IMR-90 (cell line): ENCODE results near the gene H3-3A. TPM values are rescaled to one million over a fixed set of nuclear protein-coding genes. Genes with fewer than 3 reads are reported as not detected.
A peak's percentile ranks its signal among the peaks of the same experiment; 100 is the strongest.

Experiments
- ATAC-seq: fragments of 200-7000 bp; cut with Tn5 transposase; 2 replicates; pipeline ENCODE4 v1.9.1; 2020; ENCODE audit warnings: low read depth, mild to moderate bottlenecking, moderate library complexity
- BruUV-seq: library from RNA; stranded (reverse); fragments of 400-500 nt; replicated peaks from 2 replicates; lab custom pipeline; 2021; lab: Mats Ljungman, UMichigan
- CTCF ChIA-PET: fragments of 300-600 bp; formaldehyde crosslinking; extraction: SDS; loops from one replicate; lab custom pipeline; 2021; ENCODE audit warnings: antibody characterized with exemption; lab: Yijun Ruan, JAX
- POLR2A ChIA-PET: fragments of 300-600 bp; sonication (Branson Sonifier 250); formaldehyde crosslinking; loops from one replicate; lab custom pipeline; 2022; ENCODE audit warnings: antibody characterized with exemption; ENCODE audit not compliant: unreplicated experiment; lab: Charles Lee
- DNase-seq: peaks from one replicate; pipeline ENCODE4 v3.0.0; 2013
- H2AFZ ChIP-seq: replicated peaks from 2 replicates; pipeline ENCODE3; 2013; ENCODE audit warnings: low read length, mild to moderate bottlenecking; ENCODE audit not compliant: poor library complexity
- H2AK5ac ChIP-seq: 2 replicates; pipeline ENCODE4 v1.6.1; 2013; ENCODE audit warnings: low read depth, low read length, inconsistent platforms
- H2AK9ac ChIP-seq: replicated peaks from 2 replicates; pipeline ENCODE3; 2013; ENCODE audit warnings: mild to moderate bottlenecking, low read depth, low read length, moderate library complexity; ENCODE audit not compliant: poor library complexity
- H2BK120ac ChIP-seq: 2 replicates; pipeline ENCODE4 v1.6.1; 2013; ENCODE audit warnings: low read depth, low read length, inconsistent platforms
- H2BK15ac ChIP-seq: 3 replicates; pipeline ENCODE4 v1.6.1; 2013; ENCODE audit warnings: low read depth, low read length, inconsistent platforms
- H2BK20ac ChIP-seq: 2 replicates; pipeline ENCODE4 v1.6.1; 2013; ENCODE audit warnings: low read depth, mild to moderate bottlenecking, inconsistent platforms, low read length, moderate library complexity
- H2BK5ac ChIP-seq: 2 replicates; pipeline ENCODE4 v1.6.1; 2013; ENCODE audit warnings: mild to moderate bottlenecking, low read depth, low read length, inconsistent platforms; ENCODE audit not compliant: poor library complexity, severe bottlenecking
- H3K14ac ChIP-seq: replicated peaks from 2 replicates; pipeline ENCODE4 v1.6.1; 2013; ENCODE audit warnings: low read depth, low read length, inconsistent platforms
- H3K18ac ChIP-seq: 2 replicates; pipeline ENCODE4 v1.6.1; 2013; ENCODE audit warnings: low read depth, low read length, control low read depth
- H3K23ac ChIP-seq: 2 replicates; pipeline ENCODE4 v1.6.1; 2013; ENCODE audit warnings: low read depth, low read length, inconsistent platforms
- H3K27ac ChIP-seq: 2 replicates; pipeline ENCODE4 v1.5.1; 2013; ENCODE audit warnings: mild to moderate bottlenecking, control low read depth, low read length; ENCODE audit not compliant: insufficient read depth
- H3K27me3 ChIP-seq: 2 replicates; pipeline ENCODE4 v1.6.1; 2013; ENCODE audit warnings: low read length; ENCODE audit not compliant: control insufficient read depth, insufficient read depth
- H3K36me3 ChIP-seq: 2 replicates; pipeline ENCODE4 v1.6.1; 2013; ENCODE audit warnings: low read length, mixed read lengths; ENCODE audit not compliant: control insufficient read depth, insufficient read depth
- H3K4ac ChIP-seq: 2 replicates; pipeline ENCODE4 v1.6.1; 2013; ENCODE audit warnings: low read depth, low read length, inconsistent platforms
- H3K4me1 ChIP-seq: 2 replicates; pipeline ENCODE4 v1.6.1; 2013; ENCODE audit warnings: low read length, mixed read lengths; ENCODE audit not compliant: control insufficient read depth, insufficient read depth
- H3K4me2 ChIP-seq: 2 replicates; pipeline ENCODE4 v1.6.1; 2013; ENCODE audit warnings: low read depth, mild to moderate bottlenecking, control low read depth, low read length, moderate library complexity
- H3K4me3 ChIP-seq: 2 replicates; pipeline ENCODE4 v1.5.1; 2013; ENCODE audit warnings: low read depth, mild to moderate bottlenecking, control low read depth, low read length, moderate library complexity; ENCODE audit not compliant: insufficient read depth
- H3K56ac ChIP-seq: 2 replicates; pipeline ENCODE4 v1.6.1; 2013; ENCODE audit warnings: low read length, inconsistent platforms; ENCODE audit not compliant: insufficient read depth; ENCODE audit errors: extremely low read depth
- H3K79me1 ChIP-seq, 2 experiments: 2 replicates each; pipeline ENCODE4 v1.6.1; 2013; ENCODE audit warnings: low read length in 2 of 2, inconsistent platforms in 1 of 2, low read depth in 1 of 2
- H3K9ac ChIP-seq: 2 replicates; pipeline ENCODE4 v1.6.1; 2013; ENCODE audit warnings: low read depth, low read length, control low read depth
- H3K9me1 ChIP-seq: 2 replicates; pipeline ENCODE4 v1.6.1; 2013; ENCODE audit warnings: low read length, inconsistent platforms; ENCODE audit not compliant: insufficient read depth
- H3K9me3 ChIP-seq: 2 replicates; pipeline ENCODE4 v1.6.1; 2013; ENCODE audit warnings: low read length; ENCODE audit not compliant: control insufficient read depth, insufficient read depth
- H4K20me1 ChIP-seq: 2 replicates; pipeline ENCODE4 v1.6.1; 2013; ENCODE audit warnings: low read length, inconsistent platforms; ENCODE audit not compliant: insufficient read depth
- H4K5ac ChIP-seq: 2 replicates; pipeline ENCODE4 v1.6.1; 2013; ENCODE audit warnings: mild to moderate bottlenecking, low read depth, low read length, control low read depth
- H4K8ac ChIP-seq, 2 experiments: 2 replicates each; pipeline ENCODE4 v1.6.1; 2013; ENCODE audit warnings: low read depth in 2 of 2, low read length in 2 of 2, control low read depth in 1 of 2, inconsistent platforms in 1 of 2
- H4K91ac ChIP-seq: 2 replicates; pipeline ENCODE4 v1.6.1; 2013; ENCODE audit warnings: low read depth, low read length, inconsistent platforms; ENCODE audit not compliant: insufficient read depth
- BHLHE40 ChIP-seq: fragments of 150-350 bp; IDR thresholded peaks from 2 replicates; pipeline ENCODE4 v1.6.1; 2016; ENCODE audit warnings: mild to moderate bottlenecking, low read depth, low read length
- CTCF ChIP-seq: conservative IDR thresholded peaks from 2 replicates; pipeline ENCODE4 v1.5.1; 2012; ENCODE audit warnings: mild to moderate bottlenecking, low read depth, low read length, improper control_type of control experiment
- MAZ ChIP-seq: IDR thresholded peaks from 2 replicates; pipeline ENCODE4 v1.6.1; 2012; ENCODE audit warnings: low read depth, mild to moderate bottlenecking, low read length, improper control_type of control experiment, moderate library complexity, borderline replicate concordance
- MXI1 ChIP-seq: IDR thresholded peaks from 2 replicates; pipeline ENCODE4 v1.6.1; 2012; ENCODE audit warnings: low read depth, mild to moderate bottlenecking, low read length, moderate library complexity, borderline replicate concordance
- NFE2L2 ChIP-seq: fragments of 150-350 bp; IDR thresholded peaks from 2 replicates; pipeline ENCODE4 v1.6.1; 2016; ENCODE audit warnings: low read depth, mild to moderate bottlenecking, low read length
- RAD21 ChIP-seq: IDR thresholded peaks from 2 replicates; pipeline ENCODE4 v1.6.1; 2012; ENCODE audit warnings: low read length, improper control_type of control experiment
- RCOR1 ChIP-seq: IDR thresholded peaks from 2 replicates; pipeline ENCODE4 v1.6.1; 2012; ENCODE audit warnings: mild to moderate bottlenecking, low read length, improper control_type of control experiment; ENCODE audit not compliant: insufficient replicate concordance
- USF2 ChIP-seq: fragments of 150-350 bp; IDR thresholded peaks from 2 replicates; pipeline ENCODE4 v1.6.1; 2017; ENCODE audit warnings: mild to moderate bottlenecking, antibody characterized with exemption, low read length, low read depth
- WGBS, 2 experiments: methylation state at CpG; one replicate each; pipeline versions ENCODE4 v1.1.5 to v1.1.7; 2013; ENCODE audit warnings: missing lambda C conversion rate in 2 of 2; ENCODE audit not compliant: insufficient read length in 1 of 2; ENCODE audit errors: extremely low coverage in 2 of 2; 5-methylcytosine and 5-hydroxymethylcytosine counted together
- dilution Hi-C: fragments of 300-500 bp; cut with HindIII; formaldehyde crosslinking; loops from one replicate; pipeline ENCODE4 v1.14.3; 2018; ENCODE audit warnings: low sequenced_read_pairs; ENCODE audit not compliant: unreplicated experiment
- in situ Hi-C: fragments of 300-500 bp; cut with MboI; formaldehyde crosslinking; loops from 3 replicates; pipeline ENCODE4 v1.14.3; 2019; ENCODE audit warnings: low sequenced_read_pairs, inconsistent platforms, mixed read lengths
- intact Hi-C: fragments of 100-400 bp; cut with micrococcal nuclease; formaldehyde crosslinking; loops from 2 replicates; pipeline ENCODE4 v1.10.0; 2022
- polyA plus RNA-seq, 3 experiments: library from polyadenylated mRNA; depleted of rRNA; stranded (reverse); fragments of >200 nt; gene quantifications; 2 replicates each; pipeline ENCODE4 v1.2.3, GENCODE V29; 2012; ENCODE audit warnings: low replicate concordance in 1 of 3
- total RNA-seq: library from RNA; depleted of rRNA; stranded (reverse); fragments of >200 nt; gene quantifications from 2 replicates; pipeline ENCODE4 v1.2.3, GENCODE V29; 2012

H3-3A gene
- total and polyA plus RNA-seq, 2 of the 4 experiments (the other 2 are of a cell fraction), result 188 to 256 TPM

GRCh38 chr1:226083302-226084101 is 21.0 kb downstream of the H3-3A start:
- H3K36me3 ChIP-seq, result no peaks in the 10 kb centered on the region
- H3K27ac ChIP-seq, result peak overlapping the region; percentile 53
- H2AFZ ChIP-seq, result peak overlapping the region; percentile 99
- peak overlapping the region; percentile 36; the same call in 1 of the 2 replicates for H2BK120ac ChIP-seq
- H4K8ac ChIP-seq, result peak overlapping the region; percentile 79 to 91; a peak in 2 of 4 replicates
- H2AK5ac ChIP-seq, result no peak overlapping the region
- H4K5ac ChIP-seq, result no peak overlapping the region; the same call in 1 of the 2 replicates
- ATAC-seq (peak; percentile 97), DNase-seq (peak; percentile 60)
- peak overlapping the region; percentile 89 for H2AK9ac ChIP-seq
- 3% methylated on average over 40 of the region's 75 CpGs; no CpG with 5 or more reads in 1 of the 2 experiments for WGBS, 2 experiments
- peak overlapping the region; percentile 73 for H3K4me2 ChIP-seq
- H3K9me3 ChIP-seq, result no peaks in the 10 kb centered on the region
- BruUV-seq, result no TSS peak
- intact Hi-C loops, result no loop called here
- H3K9ac ChIP-seq, result peak overlapping the region; percentile 35
- no peak for TF ChIP-seq NFE2L2
- TF ChIP-seq CTCF, result no peak
- TF ChIP-seq RAD21, result no peak
- peak; percentile 30; the same call in 1 of the 2 replicates for TF ChIP-seq MXI1
- no peak for TF ChIP-seq RCOR1
- peak; percentile 28; the same call in 1 of the 2 replicates for TF ChIP-seq MAZ
- TF ChIP-seq BHLHE40, result 0 out of 2 replicates have a peak, but pooled peaks have one; percentile 19
- peak; percentile 97 for TF ChIP-seq USF2
- no peaks in the 10 kb centered on the region for H3K9me1 ChIP-seq
- dilution Hi-C loops, result no loop called here
- H3K27me3 ChIP-seq, result no peaks in the 10 kb centered on the region
- no peak overlapping the region for H3K14ac ChIP-seq
- in situ Hi-C loops, result no loop called here
- ChIA-PET POLR2A (interaction anchor here (0.5 to 1.0 kb wide), 2 partner anchors 21 to 25 kb away, joined by 3 to 4 read pairs; partner anchors contain the start of gene H3-3A), CTCF (interaction anchor here (0.8 to 1.5 kb wide), 2 partner anchors 19 to 25 kb away, joined by 3 to 8 read pairs; no protein-coding TSS in a partner anchor)
- no peaks in the 10 kb centered on the region for H3K79me1 ChIP-seq
- H4K20me1 ChIP-seq, result no peaks in the 10 kb centered on the region
- peak overlapping the region; percentile 55; the same call in 1 of the 2 replicates for H4K91ac ChIP-seq
- peak overlapping the region; percentile 66 for H3K4me3 ChIP-seq
- no peak overlapping the region for H2BK5ac ChIP-seq
- H3K4ac ChIP-seq, result peak overlapping the region; percentile 51; the same call in 1 of the 2 replicates
- H2BK20ac ChIP-seq, result no peak overlapping the region
- H3K23ac ChIP-seq, result no peak overlapping the region
- H3K18ac ChIP-seq, result no peak overlapping the region
- no peaks in the 10 kb centered on the region for H3K4me1 ChIP-seq
- no peak overlapping the region for H2BK15ac ChIP-seq
- H3K56ac ChIP-seq, result no peak overlapping the region
